Stimulated activated CD4-positive, alpha-beta T cell treated with anti-CD3 and anti-CD28 coated beads, Interleukin-1b, Interleukin-23, amount 100 ng/mL, for 1 hour (primary cell): Measurements from ENCODE around the gene RBM45.
"Not testable (repeated sequence)": the region's sequence is repeated elsewhere in the genome, so short reads cannot be mapped to it uniquely, and the experiment has no call there.

ENCODE experiments used
- DNase-seq, 2 donors: peaks; one replicate each; pipeline ENCODE4 v3.0.0-alpha.2; 2020; ENCODE audit warnings: low read depth in 2 of 2

RBM45 gene, protein sequence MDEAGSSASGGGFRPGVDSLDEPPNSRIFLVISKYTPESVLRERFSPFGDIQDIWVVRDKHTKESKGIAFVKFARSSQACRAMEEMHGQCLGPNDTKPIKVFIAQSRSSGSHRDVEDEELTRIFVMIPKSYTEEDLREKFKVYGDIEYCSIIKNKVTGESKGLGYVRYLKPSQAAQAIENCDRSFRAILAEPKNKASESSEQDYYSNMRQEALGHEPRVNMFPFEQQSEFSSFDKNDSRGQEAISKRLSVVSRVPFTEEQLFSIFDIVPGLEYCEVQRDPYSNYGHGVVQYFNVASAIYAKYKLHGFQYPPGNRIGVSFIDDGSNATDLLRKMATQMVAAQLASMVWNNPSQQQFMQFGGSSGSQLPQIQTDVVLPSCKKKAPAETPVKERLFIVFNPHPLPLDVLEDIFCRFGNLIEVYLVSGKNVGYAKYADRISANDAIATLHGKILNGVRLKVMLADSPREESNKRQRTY

DNA sequence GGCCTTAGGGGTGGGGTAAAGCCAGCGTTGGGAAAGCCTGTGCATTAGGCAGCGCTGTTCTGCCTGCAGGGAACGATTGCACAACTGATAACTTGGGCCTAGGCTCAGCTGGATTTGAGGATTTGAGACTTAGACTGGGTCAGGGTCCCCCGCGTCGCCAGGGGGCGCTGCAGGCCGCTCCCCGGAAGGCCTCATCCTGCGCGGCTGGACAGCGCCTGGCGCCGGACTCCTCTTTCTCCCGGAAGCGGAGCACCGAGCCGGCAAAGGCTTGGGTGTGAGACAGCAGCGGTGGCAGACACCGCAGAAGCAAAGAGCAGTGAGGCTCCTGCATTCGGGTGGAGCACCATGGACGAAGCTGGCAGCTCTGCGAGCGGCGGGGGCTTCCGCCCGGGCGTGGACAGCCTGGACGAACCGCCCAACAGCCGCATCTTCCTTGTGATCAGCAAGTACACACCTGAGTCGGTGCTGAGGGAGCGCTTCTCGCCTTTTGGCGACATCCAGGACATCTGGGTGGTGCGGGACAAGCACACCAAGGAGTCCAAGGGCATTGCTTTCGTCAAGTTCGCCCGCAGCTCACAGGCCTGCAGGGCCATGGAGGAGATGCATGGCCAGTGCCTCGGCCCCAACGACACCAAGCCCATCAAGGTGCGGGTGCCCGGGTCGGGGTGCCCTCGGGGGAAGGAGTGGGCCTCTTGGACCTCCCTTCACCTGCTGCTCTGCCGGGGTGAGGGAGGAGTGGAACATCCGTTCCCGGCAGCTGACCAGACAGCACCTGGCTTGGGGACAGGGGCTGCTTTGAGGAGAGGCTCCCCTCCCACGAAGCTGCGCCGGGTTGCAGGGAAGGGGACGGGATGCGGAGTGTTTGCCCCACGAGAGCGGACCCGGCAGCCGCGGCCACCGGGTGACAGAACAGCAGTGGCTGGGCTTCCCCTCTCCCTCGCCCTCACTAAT, at the start of gene RBM45:
Gene RBM45 (plus strand): TSS at position 236 of the 951 bp plus-strand sequence. CDS start 110 bp downstream, at position 346.
- DNase-seq: peak; percentile 59 to 81

DNA sequence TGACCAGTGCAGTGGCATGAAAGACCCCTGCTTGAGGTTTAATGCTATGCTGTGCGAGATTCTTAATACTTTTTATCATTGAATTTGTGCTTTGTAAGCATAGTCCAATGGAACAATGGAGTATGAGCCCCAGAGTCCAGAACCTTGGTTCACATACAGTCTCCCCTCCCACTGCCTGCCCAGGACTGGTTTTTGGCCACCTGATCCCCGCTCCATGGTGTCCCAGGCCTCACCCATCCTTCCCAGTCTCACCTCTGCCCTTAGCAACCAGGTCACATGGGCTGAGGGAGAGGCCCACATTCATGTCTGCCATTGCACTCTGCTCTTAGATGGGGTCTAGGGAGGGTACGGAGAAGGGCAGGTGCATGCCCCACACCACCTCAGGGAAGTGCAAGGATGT, 45.9 kb upstream of the RBM45 start:
- no peak for DNase-seq

DNA sequence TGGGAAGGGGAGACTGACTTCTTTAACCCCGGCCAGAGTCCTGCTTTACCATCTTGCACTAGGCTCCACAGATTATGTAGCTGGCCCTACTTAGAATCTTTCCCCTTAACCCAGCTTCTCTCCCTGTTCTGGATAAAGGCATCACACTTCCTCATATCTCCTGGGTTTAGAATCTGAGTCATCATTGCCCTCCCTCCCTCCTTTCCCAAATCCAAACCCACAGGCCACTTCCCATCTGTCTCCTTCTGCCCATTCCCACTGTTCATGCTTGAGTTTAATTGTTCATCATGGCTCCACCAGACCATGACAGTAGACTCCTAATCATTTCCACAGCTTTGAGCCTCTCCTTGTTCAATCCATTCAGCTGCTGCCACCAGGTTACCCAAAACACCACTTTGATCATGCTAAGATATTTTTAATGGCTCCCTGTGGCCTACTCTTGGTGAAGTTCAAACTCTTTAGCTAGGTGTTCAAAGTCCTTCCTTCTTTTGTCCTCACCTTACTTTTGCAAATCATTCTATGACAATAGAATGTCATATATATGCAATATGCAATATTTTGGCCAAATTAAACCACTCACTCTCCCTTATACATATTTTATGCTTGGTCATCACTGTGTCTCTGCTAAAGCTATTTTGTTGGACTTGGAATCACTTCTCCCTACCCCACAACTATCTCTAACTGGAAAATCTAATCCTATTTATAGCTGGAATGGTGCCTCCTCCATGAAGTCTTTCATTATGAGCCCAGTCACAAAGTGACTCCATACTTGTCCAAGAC, 45.2 kb upstream of the RBM45 start:
- DNase-seq: no peak

DNA sequence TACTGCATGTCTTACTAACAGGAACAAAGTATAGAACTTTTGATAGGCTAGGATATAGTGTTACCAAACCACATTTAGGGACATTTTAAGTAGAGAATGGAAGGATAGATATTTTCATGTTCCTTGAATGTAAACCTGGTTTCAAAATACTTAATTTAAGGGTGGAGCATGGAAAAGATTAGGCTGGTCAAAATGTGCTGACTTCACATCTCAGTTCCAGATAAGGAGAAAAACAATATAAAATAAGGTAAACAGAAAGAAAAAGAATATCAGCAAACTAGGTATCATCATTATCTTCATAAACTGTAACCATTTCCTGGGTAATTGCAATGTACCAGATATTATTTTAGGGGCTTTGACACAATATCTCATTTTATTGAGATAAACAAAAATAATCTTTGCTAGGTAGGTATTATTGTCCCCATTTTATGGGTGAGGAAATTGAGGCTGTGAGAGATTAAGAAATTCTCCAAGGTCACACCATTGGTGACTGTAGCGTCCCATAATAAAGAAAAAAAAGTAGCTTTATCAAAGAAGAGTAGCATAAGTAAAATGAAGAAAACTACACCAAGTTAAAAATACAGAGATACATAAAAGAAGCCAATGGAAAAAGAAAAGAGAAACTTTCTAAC, 43.3 kb upstream of the RBM45 start:
- no peak for DNase-seq

DNA sequence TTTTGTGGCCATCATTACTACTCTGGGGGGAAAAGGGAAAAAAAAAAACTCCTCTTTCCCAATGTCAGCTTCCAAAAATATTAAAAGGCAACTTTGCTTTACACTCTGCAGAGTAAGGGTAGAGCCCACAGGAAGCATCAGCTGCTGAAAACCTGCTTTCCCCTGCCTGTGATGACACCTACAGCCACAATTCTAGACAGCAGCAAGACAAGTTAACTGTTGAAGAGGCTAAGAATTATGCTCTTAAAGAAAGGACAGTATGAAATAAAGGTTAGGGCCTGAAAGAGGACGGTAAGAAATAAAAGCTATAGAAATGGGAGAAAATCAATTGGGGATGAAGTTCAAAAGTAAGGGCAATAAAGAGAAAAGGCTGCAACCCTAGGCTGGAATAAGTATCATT, 42.7 kb upstream of the RBM45 start:
- no peak for DNase-seq

DNA sequence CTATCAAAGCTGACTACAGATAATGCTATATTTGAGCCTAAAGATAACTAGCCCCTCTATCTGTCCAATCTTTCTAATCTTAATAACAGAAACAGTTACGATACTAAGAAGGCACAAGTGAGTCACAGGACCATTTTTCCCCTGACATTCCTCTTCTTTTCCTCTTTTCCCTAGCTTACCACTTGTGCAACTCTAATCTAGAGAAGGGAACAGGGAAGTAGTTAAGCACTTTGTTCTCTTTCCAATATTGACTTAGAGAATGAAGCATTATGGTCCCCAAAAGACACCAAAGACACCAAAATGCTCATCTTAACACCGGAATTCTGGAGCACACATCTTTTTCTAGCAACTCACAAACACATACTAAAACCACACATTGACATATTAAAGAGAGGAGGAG, 41.4 kb upstream of the RBM45 start:
- DNase-seq: no peak

DNA sequence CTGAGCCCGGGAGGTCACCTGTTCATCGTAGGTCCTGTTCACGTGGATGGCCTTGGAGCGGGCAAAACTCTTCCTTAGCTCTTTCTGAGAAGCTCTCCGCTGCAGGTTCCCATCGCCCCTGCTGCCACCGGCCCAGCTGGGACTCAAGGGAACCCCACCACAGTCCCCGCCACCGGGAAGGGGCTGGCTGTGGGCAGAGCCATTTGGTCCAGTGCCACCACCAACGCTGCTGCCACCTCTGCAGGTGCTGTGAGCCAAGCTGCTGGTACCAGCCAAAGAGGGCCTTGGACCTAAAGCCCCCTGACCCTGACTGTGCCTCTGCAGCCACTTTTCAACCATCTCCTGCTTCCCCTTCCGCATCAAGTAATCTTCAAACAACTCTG, 40.2 kb upstream of the RBM45 start:
- DNase-seq: no peak

DNA sequence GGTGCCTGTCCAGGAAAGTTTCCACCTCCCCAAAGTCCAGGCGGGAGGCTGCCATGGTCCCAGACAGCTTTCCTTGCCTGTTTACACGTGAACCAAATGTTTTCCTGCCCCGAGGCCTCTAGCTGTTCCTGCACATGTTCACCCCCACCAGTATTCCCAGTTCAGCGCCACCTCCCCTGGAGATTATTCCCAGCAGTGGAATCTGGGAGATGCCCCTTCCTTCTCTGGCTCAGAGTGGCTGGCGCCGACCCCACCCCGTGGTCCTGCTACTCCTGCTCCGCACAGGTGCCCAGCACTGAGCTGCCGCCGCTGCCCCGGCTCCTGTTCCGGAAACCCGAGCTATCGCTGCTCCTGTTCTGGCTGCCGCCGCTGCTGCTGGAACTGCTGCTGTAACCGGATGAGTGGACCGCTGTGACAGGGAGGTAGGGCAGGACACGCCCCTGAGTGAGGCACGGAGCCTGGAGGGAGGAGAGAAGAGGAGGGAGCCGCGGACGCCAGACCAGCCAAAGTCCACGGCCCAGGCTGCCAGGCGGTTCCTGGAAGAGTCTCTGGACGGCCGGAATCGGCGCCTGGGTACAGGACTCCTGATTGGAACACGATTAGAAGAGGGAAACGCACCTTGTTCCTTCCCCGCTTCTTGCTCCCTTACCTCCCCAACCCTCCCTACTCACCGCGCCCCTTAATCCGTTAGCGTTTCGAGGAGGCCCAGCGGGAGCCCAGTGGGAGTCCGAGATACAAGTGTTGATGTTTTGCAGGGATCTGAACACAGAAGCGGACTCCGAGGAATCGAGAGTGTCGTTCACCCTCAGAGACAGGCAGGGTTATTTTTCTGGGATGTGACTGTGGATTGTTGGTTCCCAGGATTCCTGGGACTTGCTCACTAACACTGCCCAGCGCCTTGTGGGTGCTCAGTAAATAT, 39.6 kb upstream of the RBM45 start, which contains the start of gene PDE11A:
Gene PDE11A (minus strand): TSS at position 395 of the 919 bp plus-strand sequence. CDS start 340 bp downstream, at position 55.
- no peak for DNase-seq

DNA sequence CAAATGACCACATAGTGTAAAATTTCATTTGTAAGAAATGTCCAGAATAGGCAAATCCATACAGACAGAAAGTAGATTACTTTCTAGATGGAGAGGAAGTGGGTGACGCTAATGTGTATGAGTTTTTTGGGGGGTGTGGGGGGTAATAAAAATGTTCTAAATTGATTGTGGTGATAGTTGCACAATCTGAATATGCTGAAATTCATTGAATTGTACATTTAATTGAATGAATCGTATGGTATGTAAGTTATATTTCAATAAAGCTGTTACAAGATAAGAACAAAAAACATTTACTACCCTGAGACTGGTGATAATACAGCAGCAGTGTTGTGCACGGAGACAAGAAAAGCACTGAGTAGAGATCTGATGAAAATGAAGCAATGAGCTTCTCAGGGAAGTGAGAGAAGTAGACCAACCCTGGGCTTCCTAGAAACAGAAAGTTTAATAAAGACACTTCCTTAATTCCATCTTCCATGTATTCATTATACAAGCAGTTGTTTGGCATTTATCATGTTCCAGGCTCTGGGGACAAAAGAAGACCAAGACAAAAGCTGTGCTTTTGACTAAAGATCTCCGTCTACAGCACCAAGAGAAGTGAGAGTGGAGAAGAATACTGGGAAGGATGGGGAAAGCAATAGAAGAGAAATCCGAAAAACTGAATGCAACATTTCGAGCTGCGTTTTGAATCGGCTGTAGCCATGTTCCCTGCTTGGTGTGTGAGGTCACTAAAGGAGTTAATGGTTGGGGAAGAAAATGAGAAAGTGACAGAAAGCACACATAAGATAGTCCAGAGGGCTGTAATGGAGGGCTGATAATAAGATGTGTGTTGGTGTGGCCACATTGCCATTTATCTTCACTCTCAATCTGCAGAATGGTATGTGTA, 37.9 kb upstream of the RBM45 start:
- no peak for DNase-seq

DNA sequence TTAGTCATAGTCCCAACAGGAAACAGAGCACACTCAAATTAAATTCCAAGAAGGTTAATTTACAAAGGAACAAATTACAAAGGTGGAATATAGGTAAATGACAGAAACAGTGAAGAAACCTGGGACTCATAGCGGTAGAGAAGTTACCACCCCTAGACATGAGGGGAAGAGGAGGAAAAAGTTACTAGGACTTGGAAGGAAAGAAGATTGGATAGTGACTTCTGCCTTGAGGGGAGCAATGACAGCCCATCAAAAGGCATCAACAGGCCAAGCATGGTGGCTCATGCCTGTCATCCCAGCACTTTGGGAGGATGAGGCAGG, 37.3 kb upstream of the RBM45 start:
- DNase-seq: no peak

DNA sequence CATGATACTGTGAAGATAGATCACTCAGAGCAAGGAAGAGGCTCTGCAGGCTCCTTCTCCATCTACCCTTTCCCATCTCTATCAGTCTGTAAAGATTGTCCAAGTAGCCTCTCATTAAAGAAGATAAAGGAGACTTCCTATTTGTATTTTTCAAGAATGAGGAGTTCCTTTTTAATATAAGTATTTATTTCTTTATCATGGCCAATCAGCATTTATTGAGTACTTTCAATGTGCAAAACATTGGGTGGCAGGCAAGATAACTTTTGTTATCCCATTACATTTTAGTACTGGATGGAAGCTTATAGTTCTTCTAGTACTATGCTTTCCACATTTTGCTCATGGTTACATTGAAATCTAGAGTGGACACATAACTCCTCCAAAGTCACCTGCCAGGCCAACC, 36.1 kb upstream of the RBM45 start:
- no peak for DNase-seq

DNA sequence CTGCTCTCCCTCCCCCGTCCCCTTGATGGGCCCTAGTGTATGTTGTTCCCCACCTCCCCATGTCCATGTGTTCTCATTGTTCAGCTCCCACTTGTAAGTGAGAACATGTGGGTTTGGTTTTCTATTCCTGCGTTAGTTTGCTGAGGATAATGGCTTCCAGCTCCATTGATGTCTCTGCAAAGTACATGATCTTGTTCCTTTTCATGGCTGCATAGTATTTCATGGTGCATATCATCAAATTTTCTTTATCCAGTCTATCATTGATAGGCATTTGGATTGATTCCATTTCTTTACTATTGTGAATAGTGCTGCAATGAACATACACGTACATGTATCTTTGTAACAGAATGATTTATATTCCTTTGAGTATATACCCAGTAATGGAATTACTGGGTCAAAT, 33.0 kb upstream of the RBM45 start:
- not testable (repeated sequence) for DNase-seq

DNA sequence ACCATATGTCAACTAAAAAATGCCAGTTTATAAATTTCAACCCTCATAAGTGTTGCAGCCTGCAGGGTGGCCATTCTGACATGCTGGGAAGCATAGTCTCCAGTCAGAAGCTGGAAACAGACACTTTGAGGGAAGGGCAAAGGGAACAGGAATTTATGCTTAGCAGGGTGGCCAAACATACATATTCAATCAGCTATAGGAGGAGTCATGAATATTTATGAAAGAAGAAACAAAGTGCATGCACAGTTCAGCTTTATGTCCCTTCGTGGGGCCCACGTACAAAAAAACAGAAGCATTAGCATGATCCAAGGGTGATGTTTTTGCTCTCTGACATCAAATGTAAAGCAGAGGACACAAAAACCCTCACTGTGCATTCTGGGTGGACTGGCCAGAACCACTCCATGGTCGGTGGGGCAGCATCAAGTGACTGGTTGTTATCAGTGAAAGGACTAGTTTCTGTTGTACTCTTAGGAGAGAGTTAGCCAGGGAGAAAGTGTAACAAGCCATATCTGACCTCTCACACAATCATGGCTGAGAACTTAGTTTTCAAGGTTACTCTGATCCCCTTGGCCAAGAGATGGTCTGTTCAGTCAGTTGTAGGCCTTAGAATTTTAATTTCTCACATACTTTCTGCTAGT, 29.7 kb upstream of the RBM45 start:
- DNase-seq: no peak

DNA sequence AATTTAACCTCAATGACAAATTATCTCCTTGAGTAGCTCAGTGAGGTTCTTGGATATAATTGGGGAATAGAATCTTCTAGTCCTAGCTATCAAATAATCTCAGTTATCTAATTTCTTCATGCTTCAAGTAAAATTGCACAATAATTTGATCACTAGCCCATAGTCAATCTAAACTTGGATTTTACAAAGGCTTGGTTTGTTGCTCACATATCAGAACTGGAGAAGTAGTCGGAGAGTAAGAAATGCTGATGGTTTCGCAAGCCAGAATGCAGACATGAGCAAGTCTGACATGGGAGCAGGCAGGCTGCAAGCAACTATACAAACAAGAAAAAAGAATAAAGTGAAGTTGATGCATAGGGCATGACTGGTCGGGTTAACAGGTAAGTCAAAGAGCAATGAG, 28.0 kb upstream of the RBM45 start:
- DNase-seq: no peak

DNA sequence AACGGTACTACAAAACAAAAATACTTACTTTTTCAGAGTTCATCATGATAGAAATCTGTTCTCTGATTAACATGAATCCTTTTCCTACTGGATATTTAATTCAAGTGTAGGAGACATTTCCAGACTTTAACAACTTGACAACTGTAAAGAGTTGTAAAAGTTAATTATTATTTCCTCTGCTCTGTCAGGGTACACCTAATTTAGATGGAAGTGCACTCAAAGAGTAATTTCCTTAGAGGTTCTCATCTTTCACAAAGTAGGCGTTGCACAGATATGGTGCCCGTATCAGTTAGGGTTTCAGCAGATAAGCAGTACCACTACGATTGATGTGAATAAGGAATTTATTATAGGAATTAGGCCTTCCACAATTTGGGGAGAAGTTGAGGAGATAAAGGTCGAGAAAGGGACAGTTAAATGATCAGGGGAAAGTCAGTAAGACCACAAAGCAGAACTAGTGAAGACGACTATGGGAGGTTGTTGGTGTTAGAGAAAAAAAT, 23.4 kb upstream of the RBM45 start:
- DNase-seq: no peak

DNA sequence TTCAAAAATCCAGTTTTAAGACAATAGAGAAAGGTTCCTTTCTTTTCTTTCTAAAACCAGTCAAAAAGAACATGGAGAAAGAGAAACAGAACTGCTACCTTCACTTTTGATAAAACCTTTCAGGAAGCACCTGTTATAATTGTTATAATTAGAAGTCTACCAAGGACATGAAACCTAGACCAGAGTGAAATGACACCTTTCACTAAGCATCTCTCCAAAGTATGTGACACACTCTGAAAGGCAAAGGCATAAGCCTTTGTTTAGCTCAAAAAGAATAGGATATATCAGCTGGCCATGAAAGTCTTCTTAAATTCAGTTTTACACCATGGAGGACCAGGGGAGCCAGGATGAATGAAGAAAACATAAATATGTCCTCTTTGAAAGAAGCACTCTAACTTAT, 18.8 kb upstream of the RBM45 start:
- no peak for DNase-seq

DNA sequence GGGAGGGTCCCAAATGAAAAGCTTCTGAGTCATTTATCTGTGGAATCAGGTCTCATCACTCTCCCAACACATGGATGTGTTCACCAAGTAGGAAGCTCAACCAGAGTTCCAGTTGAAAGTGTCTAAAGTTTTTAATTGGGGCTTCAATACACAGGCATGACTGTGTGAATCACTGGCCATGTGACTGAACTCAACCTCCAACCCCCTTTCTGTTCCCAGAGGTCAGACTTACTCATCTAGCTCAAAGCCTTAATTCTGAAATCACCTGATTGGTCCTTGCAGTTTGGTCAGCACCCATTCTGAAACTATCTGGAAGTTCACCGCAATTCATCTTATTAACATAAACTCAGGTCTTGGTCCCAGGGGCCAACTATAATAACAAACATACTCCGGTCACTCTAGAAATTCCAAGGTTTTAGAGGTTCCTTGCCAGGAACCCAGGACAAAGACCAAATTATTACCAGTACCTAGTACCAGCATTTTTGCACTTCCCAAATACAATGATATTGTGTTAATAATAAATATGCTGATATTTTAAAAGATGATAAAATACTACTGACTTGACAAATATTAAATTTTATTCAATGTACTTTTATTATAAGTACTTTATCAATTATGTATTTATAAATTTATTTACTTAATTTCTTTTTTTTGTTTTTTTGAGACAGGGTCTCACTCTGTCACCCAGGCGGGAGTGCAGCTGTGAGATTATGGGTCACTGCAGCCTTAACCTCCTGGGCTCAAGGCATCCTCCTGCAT, 10.7 kb upstream of the RBM45 start:
- DNase-seq: no peak

DNA sequence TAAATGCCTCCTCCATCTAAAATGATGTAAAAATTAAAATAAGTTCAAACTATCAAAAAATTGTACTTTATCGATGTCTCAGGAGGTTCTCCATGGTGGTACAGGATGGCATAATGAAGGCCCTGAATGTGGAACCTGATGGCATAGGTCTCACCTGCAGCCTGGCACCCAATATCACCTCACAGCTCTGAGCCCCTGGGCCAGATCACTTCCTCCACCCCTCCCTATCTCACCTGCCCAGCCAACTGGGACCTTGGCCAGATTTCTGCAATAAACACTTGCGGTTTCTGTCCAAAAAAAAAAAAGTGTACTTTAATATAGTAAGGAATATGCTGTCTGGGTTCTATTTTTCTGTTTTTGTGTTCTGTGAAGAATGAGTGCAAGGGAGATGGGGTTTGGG, 6.7 kb upstream of the RBM45 start:
- DNase-seq: no peak
